IPS-20b (cell line): Measurements from ENCODE around the gene PCBD2.
A peak's percentile ranks its signal among the peaks of the same experiment; 100 is the strongest.
"Not testable (repeated sequence)": the region's sequence is repeated elsewhere in the genome, so short reads cannot be mapped to it uniquely, and the experiment has no call there.

ENCODE experiments used
- H3K27ac ChIP-seq: one replicate; pipeline ENCODE4 v1.5.1; 2013; ENCODE audit warnings: low read length
- H3K27me3 ChIP-seq: 2 replicates; pipeline ENCODE4 v1.6.1; 2013; ENCODE audit warnings: mild to moderate bottlenecking, low read length, inconsistent platforms; ENCODE audit not compliant: insufficient read depth
- H3K36me3 ChIP-seq: 2 replicates; pipeline ENCODE4 v1.6.1; 2013; ENCODE audit warnings: low read depth, mild to moderate bottlenecking, inconsistent platforms, low read length, moderate library complexity; ENCODE audit not compliant: insufficient read depth
- H3K4me1 ChIP-seq: 2 replicates; pipeline ENCODE4 v1.6.1; 2013; ENCODE audit warnings: mild to moderate bottlenecking, control low read depth, inconsistent platforms, low read length, moderate library complexity; ENCODE audit not compliant: insufficient read depth
- H3K4me3 ChIP-seq: 2 replicates; pipeline ENCODE4 v1.5.1; 2013; ENCODE audit warnings: mild to moderate bottlenecking, low read length, inconsistent platforms
- H3K9ac ChIP-seq: 2 replicates; pipeline ENCODE4 v1.6.1; 2013; ENCODE audit warnings: low read depth, mild to moderate bottlenecking, inconsistent platforms, low read length, moderate library complexity
- H3K9me3 ChIP-seq: 2 replicates; pipeline ENCODE4 v1.6.1; 2013; ENCODE audit warnings: mild to moderate bottlenecking, low read depth, low read length, inconsistent platforms; ENCODE audit not compliant: insufficient read depth

Gene PCBD2

DNA sequence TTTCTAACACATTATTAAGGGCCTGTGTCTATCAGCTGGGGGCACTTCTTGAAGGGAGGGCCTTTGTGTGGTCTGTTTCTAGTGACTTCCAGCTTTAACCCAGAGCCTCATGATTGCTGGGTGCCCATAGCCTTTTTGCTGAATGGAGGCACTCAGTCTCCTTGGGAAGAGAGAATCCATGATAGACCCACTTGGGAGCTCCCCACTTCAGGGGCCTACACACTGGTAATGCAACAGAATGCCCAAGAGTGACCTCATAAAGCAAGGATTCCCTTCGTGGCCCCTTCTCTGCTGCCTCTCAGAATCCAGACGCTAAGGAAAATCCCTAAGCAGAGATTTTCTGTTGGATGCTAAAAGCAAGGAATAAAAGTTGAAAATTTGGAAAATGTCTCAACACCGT is 62.7 kb downstream of the PCBD2 start, which contains the start of gene CATSPER3:
Gene CATSPER3 (plus strand): TSS at position 301 of the 400 bp plus-strand sequence. CDS start 85 bp downstream, at position 386.
- Histone ChIP-seq H3K27ac (no peak within 1 kb of the TSS), H3K27me3 (no peaks in the 10 kb centered on the region)

DNA sequence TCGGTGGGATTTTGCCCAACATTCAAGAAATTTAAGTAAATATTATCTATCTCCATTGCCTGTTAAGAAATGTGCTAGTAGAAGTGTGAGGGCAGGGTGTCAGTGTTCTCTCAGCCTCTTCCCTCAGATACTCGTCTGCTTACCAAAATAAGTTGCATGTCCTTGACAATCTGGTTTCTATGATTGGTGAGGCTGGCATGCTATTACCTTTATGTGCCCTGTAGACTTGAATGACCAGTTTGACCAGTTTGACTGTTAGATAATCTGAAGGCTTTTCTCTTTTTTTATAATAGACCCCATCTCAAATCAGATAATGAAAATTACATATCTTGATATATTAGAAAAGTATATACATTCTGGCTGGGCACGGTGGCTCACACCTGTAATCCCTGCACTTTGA is 63.1 kb downstream of the PCBD2 start:
- H3K9me3 ChIP-seq = no peaks in the 10 kb centered on the region
- H3K27me3 ChIP-seq = no peaks in the 10 kb centered on the region
- no peak overlapping the region for H3K9ac ChIP-seq
- H3K36me3 ChIP-seq = no peaks in the 10 kb centered on the region
- no peak overlapping the region for H3K4me3 ChIP-seq
- H3K4me1 ChIP-seq = no peaks in the 10 kb centered on the region
- H3K27ac ChIP-seq = no peak overlapping the region

More for the DNA sequence above, 62.7 kb downstream of the PCBD2 start, which contains the start of gene CATSPER3:
- Histone ChIP-seq H3K36me3 (no peaks in the 10 kb centered on the region), H3K4me3 (no peak within 1 kb of the TSS), H3K9ac (no peak within 1 kb of the TSS), H3K4me1 (no peaks in the 10 kb centered on the region), H3K9me3 (no peaks in the 10 kb centered on the region)

DNA sequence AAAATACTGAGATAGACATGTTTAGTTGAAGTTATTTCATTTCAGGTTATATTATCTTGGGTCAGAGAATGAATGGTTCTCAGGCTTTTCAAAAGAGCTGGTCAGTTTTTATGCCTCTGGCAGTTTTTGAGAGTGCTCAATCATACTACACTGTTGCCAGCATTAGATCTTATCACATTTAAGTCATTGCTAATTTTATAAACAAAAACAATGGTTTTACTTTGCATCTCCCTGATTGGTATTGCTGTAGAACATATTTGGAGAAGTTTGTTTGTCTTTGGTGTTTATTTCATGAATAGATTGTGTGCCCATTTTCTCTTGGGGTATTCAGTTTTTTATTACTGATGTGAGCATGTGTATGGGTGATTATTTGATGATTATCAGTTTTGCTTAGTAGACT is 64.2 kb downstream of the PCBD2 start:
- no peaks in the 10 kb centered on the region for H3K4me1 ChIP-seq
- H3K27ac ChIP-seq = no peak overlapping the region
- H3K4me3 ChIP-seq = no peak overlapping the region
- H3K27me3 ChIP-seq = no peaks in the 10 kb centered on the region
- no peak overlapping the region for H3K9ac ChIP-seq
- no peaks in the 10 kb centered on the region for H3K9me3 ChIP-seq
- no peaks in the 10 kb centered on the region for H3K36me3 ChIP-seq

DNA sequence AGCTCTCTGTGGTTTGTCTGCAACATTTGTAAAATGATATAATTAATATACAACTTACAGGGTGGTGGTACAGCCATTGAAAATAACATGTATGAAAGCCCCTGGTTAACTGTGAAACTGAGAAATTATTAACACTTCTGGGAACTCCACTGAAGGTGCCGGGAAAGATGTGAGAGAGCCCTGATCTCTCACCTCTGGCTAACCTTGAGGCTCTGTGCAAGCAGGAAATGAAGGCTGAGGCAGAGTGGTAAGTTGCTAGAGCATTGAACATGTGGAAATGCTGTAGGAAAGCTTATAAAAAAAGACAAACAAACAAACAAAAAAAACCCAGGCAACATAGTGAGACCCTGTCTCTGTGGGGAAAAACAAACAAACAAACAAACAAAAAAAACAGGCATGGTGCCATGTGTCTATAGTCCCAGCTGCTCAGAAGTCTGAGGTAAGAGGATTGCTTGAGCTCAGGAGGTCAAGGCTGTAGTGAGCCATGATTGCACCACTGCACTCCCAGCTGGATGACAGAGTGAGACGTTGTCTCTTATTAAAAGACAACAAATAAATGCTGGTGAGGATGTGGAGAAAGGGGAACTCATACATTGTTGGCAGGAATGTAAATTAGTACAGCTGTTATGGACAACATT is 70.3 kb downstream of the PCBD2 start:
- Histone ChIP-seq H3K36me3 (no peaks in the 10 kb centered on the region), H3K27ac (no peak overlapping the region), H3K4me3 (no peak overlapping the region), H3K9ac (no peak overlapping the region), H3K27me3 (no peaks in the 10 kb centered on the region), H3K4me1 (no peaks in the 10 kb centered on the region), H3K9me3 (peaks cover 29% of the 10 kb centered on the region)

DNA sequence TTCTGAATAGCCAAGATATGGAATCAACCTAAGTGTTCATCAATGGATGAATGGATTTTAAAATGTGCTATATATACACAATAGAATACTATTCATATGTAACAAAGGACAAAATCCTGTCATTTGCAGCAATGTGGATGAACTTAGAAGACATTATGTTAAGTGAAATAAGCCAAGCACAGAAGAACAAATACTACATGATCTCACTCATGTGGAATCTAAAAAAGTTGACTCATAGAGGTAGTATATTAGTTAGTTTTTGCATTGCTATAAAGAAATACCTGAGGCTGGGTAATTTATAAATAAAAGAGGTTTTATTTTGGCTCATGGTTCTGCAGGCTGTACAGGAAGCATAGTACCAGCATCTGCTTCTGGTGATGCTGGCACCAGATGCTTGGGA is 70.9 kb downstream of the PCBD2 start:
- no peaks in the 10 kb centered on the region for H3K36me3 ChIP-seq
- no peak overlapping the region for H3K27ac ChIP-seq
- H3K4me1 ChIP-seq = no peaks in the 10 kb centered on the region
- no peaks in the 10 kb centered on the region for H3K27me3 ChIP-seq
- no peak overlapping the region for H3K9ac ChIP-seq
- peaks cover 32% of the 10 kb centered on the region for H3K9me3 ChIP-seq
- H3K4me3 ChIP-seq = no peak overlapping the region

DNA sequence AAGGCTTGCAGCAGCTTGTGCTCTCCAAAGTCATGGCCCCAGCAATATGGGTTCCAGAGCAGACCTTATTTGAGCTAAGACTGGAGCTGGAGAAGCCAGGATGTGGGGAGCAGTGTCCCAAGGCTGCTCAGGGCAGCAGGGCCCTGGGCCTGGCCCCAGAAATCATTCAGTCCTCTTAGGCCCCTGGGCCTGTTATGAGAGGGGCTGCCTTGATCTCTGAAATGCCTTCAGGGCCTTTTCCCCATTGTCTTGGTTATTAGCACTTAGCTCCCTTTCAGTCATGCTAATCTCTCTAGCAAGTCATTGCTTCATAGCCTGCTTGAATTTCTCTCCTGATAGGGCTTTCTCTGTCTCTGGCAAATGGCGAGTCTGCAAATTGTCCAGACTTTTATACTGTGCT is 71.9 kb downstream of the PCBD2 start:
- Histone ChIP-seq H3K27ac (no peak overlapping the region), H3K4me3 (no peak overlapping the region), H3K4me1 (no peaks in the 10 kb centered on the region), H3K27me3 (no peaks in the 10 kb centered on the region), H3K9ac (no peak overlapping the region), H3K9me3 (peaks cover 38% of the 10 kb centered on the region), H3K36me3 (no peaks in the 10 kb centered on the region)

DNA sequence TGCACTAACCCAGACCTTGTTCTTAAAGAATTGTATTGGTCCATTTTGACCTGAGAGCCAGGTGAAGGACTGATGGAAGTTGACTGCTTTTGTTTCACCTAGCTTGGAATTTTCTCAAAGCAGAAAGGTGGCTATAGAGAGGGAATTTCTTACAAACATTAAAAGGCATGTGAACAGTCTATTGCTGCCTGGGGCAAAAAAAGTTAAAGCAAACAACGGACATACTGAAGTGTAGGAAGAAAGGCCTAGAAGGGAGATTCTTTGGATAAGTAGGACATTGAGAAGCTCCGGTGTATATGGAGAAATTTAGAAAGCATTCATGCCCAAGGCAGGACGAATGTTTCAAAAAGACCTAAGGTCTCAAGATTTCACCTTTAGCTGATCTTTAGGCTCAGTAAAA is 74.5 kb downstream of the PCBD2 start:
- H3K9ac ChIP-seq = no peak overlapping the region
- H3K27ac ChIP-seq = no peak overlapping the region
- H3K4me1 ChIP-seq = no peaks in the 10 kb centered on the region
- H3K4me3 ChIP-seq = no peak overlapping the region
- H3K9me3 ChIP-seq = peaks cover 59% of the 10 kb centered on the region
- H3K27me3 ChIP-seq = no peaks in the 10 kb centered on the region
- H3K36me3 ChIP-seq = no peaks in the 10 kb centered on the region

DNA sequence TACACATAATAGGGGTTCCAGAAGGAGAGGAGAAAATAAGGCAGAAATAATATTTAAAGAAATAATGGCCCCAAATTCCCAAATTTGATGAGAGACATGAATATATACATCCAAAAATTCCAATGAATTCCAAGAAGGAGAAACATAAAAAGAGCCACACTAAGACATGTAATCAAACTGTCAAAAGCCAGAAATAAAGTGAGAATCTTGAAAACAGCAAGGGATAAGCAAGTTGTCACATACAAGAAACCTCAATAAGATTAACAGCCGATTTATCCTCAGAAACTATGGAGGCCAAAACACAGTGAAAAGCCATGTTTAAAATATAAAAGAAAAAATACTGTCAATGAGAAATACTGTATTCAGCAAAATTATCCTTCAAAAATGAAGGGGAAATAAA is 77.3 kb downstream of the PCBD2 start:
- H3K4me1 ChIP-seq = no peaks in the 10 kb centered on the region
- H3K9ac ChIP-seq = no peak overlapping the region
- no peaks in the 10 kb centered on the region for H3K27me3 ChIP-seq
- H3K27ac ChIP-seq = no peak overlapping the region
- H3K9me3 ChIP-seq = peaks cover 45% of the 10 kb centered on the region
- no peak overlapping the region for H3K4me3 ChIP-seq
- no peaks in the 10 kb centered on the region for H3K36me3 ChIP-seq

DNA sequence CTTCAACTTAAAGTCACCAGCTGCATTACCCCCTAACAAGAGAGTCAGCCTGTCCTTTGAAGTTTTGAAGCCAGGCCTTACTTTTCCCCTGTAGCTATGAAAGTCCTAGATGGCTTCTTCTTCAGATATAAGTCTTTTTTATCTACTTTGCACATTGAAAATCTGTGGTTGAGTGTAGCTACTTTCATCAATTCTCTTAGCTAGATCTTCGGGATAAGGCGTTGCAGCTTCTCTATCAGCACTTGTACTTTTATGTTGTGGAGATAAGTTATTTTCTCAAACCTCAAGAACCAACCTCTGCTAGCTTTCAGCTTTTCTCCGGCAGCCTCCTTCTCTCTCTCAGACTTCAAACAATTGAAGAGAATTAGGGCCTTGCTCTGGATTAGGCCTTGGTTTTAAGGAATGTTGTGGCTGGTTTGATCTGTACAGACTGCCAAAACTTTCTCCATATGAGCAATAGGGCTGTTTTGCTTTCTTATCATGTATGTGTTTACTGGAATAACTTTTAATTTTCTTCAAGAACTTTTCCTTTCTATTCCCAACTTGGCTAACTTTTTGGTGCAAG is 84.4 kb downstream of the PCBD2 start:
- H3K27ac ChIP-seq = no peak overlapping the region
- no peak overlapping the region for H3K9ac ChIP-seq
- no peak overlapping the region for H3K4me3 ChIP-seq
- no peaks in the 10 kb centered on the region for H3K27me3 ChIP-seq
- no peaks in the 10 kb centered on the region for H3K36me3 ChIP-seq
- H3K4me1 ChIP-seq = peaks cover 15% of the 10 kb centered on the region; the same call in 1 of the 2 replicates
- no peaks in the 10 kb centered on the region; the same call in 1 of the 2 replicates for H3K9me3 ChIP-seq

DNA sequence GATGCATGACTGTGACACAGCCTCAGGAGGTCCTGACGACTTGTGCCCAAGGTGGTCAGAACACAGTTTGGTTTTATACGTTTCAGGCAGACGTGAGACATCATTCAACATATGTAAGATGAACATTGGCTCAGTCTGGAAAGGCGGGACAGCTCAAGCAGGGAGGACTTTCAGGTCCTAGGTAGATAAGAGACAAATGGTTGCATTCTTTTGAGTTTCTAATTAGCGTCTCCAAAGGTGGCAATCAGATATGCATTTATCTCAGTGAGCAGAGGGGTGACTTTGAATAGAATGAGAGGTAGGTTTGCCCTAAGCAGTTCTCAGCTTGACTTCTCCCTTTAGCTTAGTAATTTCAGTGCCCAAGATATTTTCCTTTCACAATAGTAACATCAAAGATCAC is 85.3 kb downstream of the PCBD2 start:
- not testable (repeated sequence) for H3K27me3 ChIP-seq, H3K36me3 ChIP-seq, H3K9me3 ChIP-seq, H3K27ac ChIP-seq, H3K9ac ChIP-seq
- H3K4me3 ChIP-seq = 0 out of 2 replicates have a peak overlapping the region, but pooled peaks have one; percentile 24
- H3K4me1 ChIP-seq = peaks cover 15% of the 10 kb centered on the region; the same call in 1 of the 2 replicates

DNA sequence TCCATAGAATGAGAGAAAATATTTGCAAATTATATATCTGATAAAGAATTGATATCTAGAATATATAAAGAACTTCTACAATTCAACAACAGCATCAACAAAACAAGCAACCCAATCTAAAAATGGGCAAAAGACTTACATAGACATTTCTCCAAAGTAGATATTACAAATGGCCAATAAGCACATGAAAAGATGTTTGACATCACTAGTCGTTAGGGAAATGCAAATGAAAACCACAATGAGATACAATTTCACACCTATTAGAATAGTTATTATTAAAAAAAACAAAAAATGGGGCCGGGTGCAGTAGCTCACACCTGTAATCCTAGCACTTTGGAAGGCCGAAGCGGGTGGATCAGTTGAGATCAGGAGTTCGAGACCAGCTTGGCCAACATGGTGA is 87.2 kb downstream of the PCBD2 start:
- Histone ChIP-seq H3K4me3 (no peak overlapping the region), H3K27ac (no peak overlapping the region), H3K9me3 (no peaks in the 10 kb centered on the region; the same call in 1 of the 2 replicates), H3K4me1 (peaks cover 15% of the 10 kb centered on the region; the same call in 1 of the 2 replicates), H3K9ac (no peak overlapping the region), H3K27me3 (no peaks in the 10 kb centered on the region), H3K36me3 (no peaks in the 10 kb centered on the region)

DNA sequence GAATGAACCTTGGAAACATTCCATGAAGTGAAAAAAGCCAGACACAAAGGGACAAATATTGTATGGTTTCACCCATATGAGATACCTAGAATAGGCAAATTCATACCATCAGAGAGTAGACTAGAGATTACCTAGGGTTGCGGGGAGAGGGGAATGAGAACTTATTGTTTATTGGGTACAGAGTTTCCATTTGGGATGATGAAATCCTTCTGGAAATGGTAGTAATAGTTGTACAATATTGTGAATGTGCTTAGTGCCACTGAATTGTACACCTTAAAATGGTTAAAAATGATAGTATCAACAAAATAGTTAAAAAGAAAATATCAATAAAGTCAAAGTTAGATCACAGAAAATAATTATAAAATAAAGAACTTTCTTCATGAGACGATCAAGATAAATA is 88.2 kb downstream of the PCBD2 start:
- no peak overlapping the region for H3K9ac ChIP-seq
- no peak overlapping the region for H3K27ac ChIP-seq
- H3K4me1 ChIP-seq = peaks cover 15% of the 10 kb centered on the region; the same call in 1 of the 2 replicates
- no peaks in the 10 kb centered on the region; the same call in 1 of the 2 replicates for H3K9me3 ChIP-seq
- H3K27me3 ChIP-seq = no peaks in the 10 kb centered on the region
- no peaks in the 10 kb centered on the region for H3K36me3 ChIP-seq
- H3K4me3 ChIP-seq = no peak overlapping the region
